Stimulated activated CD4-positive, alpha-beta T cell treated with anti-CD3 and anti-CD28 coated beads, Interleukin-2, amount 100 ng/mL, for 4 hours (primary cell): ENCODE measurements around the gene PAGE2.
"Not testable (repeated sequence)": the region's sequence is repeated elsewhere in the genome, so short reads cannot be mapped to it uniquely, and the experiment has no call there.

Experiments used
- DNase-seq: peaks from one replicate; pipeline ENCODE4 v3.0.0-alpha.2; 2020; ENCODE audit warnings: low read depth

The PAGE2 gene

GRCh38 chrX:55123900-55124299, 35.1 kb downstream of the PAGE2 start:
- no peak for DNase-seq

- DNase-seq = no peak
Measured at GRCh38 chrX:55127692-55128091, 38.9 kb downstream of the PAGE2 start.

- DNase-seq = no peak
Measured at GRCh38 chrX:55129361-55129760, 40.5 kb downstream of the PAGE2 start.

DNA sequence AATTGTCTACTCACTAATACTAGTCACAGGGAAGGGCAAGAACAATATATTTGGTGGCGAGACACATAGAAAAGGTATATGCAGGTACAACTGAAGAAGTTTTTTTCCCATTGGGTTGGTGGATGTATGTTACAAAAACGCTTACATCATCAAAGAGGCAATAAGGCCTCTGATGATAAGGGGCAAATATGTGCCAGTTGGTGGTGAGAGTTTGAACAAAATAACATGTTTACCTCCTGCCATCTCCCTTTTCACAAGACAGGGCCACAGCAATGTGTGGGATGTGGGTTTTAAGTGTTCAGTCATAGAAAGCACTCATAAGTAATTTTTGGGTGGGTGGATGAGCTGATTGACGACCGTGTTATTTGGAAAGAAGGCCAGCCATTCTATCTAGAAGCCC, 41.7 kb downstream of the PAGE2 start:
- DNase-seq = no peak

DNA sequence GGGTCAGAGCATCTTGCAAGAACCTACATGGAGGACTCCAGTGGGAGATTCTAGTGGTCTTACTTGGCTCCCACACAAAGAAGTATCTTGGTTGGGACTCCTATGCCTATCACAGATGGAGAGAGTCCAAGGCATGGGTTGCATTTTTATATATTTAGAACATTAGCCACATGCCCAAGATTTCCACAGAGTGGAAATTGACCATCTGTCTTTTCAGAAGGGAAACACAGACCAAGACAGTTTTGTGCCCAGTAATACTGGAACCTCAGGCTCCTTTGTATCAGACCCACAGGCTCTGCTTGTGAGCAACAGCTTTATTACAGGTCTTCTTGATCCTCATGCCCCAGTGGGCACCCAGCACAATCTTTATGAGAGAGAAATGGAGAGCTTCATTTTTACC, 43.6 kb downstream of the PAGE2 start:
- no peak for DNase-seq

DNA sequence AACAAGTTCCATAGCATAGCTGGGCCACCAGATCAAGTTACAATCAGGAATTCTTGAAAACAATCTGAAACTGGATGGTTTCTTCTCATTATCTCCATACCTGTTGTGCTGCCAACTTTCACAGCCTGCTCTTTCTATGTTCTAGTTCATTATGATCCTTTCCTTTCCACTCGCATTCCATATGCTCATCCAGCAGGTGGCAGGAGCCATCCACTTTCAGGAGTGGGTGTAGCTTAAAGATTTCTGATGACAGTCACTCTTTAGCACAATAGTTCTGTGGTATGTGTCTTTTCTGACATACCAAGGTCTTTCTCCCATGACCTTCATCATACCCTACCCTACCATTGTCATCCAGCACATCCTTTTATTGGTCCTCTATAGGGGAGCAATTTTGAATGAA, 46.4 kb downstream of the PAGE2 start:
- DNase-seq = no peak

- not testable (repeated sequence) for DNase-seq
Measured at GRCh38 chrX:55140800-55141199, 52.0 kb downstream of the PAGE2 start.
